HFF-Myc (cell line): Measurements from ENCODE around the gene FASTK.
A peak's percentile ranks its signal among the peaks of the same experiment; 100 is the strongest.

ENCODE experiments used
- DNase-seq: peaks from one replicate; pipeline ENCODE4 v3.0.0-alpha.2; 2011; ENCODE audit warnings: low read depth; ENCODE audit errors: extremely low read depth
- H3K4me3 ChIP-seq: replicated peaks from 2 replicates; pipeline ENCODE4 v1.5.1; 2011; ENCODE audit warnings: low read depth, mild to moderate bottlenecking, control low read depth, low read length
- TF ChIP-seq, protein P1 (sequence below): IDR thresholded peaks from 2 replicates; pipeline ENCODE4 v1.5.1; 2012; ENCODE audit warnings: mild to moderate bottlenecking, low read depth, low read length, control low read depth; ENCODE audit errors: missing control alignments

The FASTK gene

GRCh38 chr7:151064454-151064853 is 16.2 kb downstream of the FASTK start:
- no peak overlapping the region for H3K4me3 ChIP-seq
- TF ChIP-seq, protein P1, sequence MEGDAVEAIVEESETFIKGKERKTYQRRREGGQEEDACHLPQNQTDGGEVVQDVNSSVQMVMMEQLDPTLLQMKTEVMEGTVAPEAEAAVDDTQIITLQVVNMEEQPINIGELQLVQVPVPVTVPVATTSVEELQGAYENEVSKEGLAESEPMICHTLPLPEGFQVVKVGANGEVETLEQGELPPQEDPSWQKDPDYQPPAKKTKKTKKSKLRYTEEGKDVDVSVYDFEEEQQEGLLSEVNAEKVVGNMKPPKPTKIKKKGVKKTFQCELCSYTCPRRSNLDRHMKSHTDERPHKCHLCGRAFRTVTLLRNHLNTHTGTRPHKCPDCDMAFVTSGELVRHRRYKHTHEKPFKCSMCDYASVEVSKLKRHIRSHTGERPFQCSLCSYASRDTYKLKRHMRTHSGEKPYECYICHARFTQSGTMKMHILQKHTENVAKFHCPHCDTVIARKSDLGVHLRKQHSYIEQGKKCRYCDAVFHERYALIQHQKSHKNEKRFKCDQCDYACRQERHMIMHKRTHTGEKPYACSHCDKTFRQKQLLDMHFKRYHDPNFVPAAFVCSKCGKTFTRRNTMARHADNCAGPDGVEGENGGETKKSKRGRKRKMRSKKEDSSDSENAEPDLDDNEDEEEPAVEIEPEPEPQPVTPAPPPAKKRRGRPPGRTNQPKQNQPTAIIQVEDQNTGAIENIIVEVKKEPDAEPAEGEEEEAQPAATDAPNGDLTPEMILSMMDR, result no peak
- DNase-seq, result no peak

DNA sequence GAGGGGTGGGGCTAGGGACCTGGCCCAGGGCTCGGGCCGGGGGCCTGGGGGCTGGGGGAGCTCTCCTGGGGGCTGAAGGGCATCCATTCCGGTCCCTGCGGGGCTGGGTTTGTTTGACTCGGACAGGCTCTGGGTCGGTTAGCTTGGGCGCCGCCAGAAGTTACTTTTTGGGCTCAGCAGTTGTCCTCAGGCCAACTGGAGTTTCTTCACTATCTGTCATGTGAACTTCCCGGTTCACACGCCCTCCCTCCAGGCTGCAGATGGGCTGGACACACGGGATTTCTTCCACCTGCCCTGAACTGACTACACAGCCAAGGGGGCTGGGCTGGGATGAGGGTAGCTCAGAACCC is 17.4 kb downstream of the FASTK start:
- peak overlapping the region; percentile 30 for H3K4me3 ChIP-seq
- TF ChIP-seq, protein P1, result no peak
- DNase-seq, result no peak

GRCh38 chr7:151062399-151063211 is 18.0 kb downstream of the FASTK start:
- TF ChIP-seq, protein P1, result no peak
- H3K4me3 ChIP-seq, result peak overlapping the region; percentile 83
- DNase-seq, result no peak

DNA sequence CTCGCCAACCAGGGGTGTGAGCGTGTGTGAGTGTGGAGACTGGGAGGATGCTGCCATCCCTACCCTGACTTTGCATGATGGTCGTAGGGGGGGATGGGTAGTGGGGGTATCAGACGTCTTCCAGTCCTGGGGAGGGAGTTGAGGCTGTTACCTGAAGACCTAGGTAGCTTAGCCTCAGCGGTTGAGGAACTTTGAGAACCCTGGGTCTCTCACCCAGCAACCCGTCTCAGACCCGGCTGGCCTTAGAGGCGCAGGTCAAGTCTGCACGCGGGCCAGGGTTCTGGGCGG is 18.6 kb downstream of the FASTK start:
- TF ChIP-seq, protein P1, result no peak

GRCh38 chr7:151061213-151062110 is 19.1 kb downstream of the FASTK start:
- TF ChIP-seq, protein P1, result no peak
- no peak for DNase-seq
- peak overlapping the region; percentile 83 for H3K4me3 ChIP-seq

More for the DNA sequence above, 18.6 kb downstream of the FASTK start:
- peak overlapping the region; percentile 83 for H3K4me3 ChIP-seq
- no peak for DNase-seq

DNA sequence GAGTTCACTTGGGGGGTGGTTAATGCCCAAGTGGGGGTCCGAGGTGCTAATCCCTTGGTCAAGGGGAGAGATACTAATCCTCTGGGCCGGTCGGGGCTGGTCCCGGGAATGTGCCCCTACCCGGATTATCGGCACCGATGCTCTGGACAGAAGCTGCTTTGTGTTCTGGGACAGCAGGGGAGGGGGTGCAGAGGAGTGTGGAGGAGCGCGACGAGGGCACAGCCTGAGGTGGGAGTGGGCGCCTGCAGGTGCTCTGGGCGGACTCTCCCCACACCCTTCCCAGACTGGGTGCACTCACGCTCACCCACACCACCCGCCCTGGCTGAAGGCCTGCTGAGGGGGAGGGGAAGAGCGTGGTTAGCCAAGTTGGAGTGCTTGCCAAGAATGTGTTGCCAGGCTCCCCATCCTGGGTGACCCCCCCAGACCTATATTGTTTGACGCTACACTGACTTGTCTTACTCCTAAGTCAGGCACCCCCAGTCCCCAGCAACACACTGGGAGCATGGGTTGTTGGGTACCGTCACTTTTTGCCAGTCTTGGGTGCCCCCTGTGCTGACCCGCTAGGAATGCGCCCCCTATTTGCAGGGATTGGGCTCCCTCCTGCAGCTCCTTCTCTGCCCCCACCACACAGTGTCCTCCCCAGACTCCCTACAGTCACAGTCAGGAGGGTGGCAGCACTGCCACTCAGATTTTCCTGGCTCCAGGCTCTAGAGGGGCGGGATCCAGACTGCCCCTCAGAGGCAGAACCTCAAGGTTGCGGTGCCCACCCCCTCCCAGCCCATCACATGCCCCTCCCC is 20.0 kb downstream of the FASTK start:
- TF ChIP-seq, protein P1, result peak; percentile 38
- no peak for DNase-seq
- peak overlapping the region; percentile 83 for H3K4me3 ChIP-seq
